Cardiac atrium fibroblast (primary cell): ENCODE data around the gene FNDC10. TPM values are rescaled to one million over a fixed set of nuclear protein-coding genes. Genes with fewer than 3 reads are reported as not detected.

Source experiments
- total RNA-seq: library from RNA; depleted of rRNA; stranded (reverse); fragments of >200 nt; gene quantifications from 2 replicates; pipeline ENCODE4 v1.2.3, GENCODE V29; 2015

FNDC10 gene
- 10.8 and 14.9 TPM in 2 replicates for total RNA-seq

GRCh38 chr1:1599935-1600860 is at the start of gene FNDC10:
FNDC10 (minus strand) TSS chr1:1600135; CDS start chr1:1600015, 120 bp downstream.

GRCh38 chr1:1631782-1632420 is 32.0 kb upstream of the FNDC10 start, which contains the start of gene MMP23B:
MMP23B (plus strand) TSS chr1:1632173; CDS start chr1:1632219, 46 bp downstream.

GRCh38 chr1:1615256-1616044 is 15.5 kb upstream of the FNDC10 start, which contains the start of gene MIB2:
MIB2 (plus strand) TSS chr1:1615500; CDS start chr1:1623453, 7,953 bp downstream.

GRCh38 chr1:1574721-1575537 is 25.0 kb downstream of the FNDC10 start, which contains the start of gene SSU72:
SSU72 (minus strand) TSS chr1:1574863; CDS start chr1:1574557, 306 bp downstream.

Other genes starting within 250 kb of the FNDC10 start
- 121 and 139 TPM in 2 replicates for gene MXRA8, start 241.6 kb downstream of the FNDC10 start, total RNA-seq
- gene AURKAIP1, start 224.9 kb downstream of the FNDC10 start, total RNA-seq = 117 and 148 TPM in 2 replicates
- gene CCNL2, start 200.8 kb downstream of the FNDC10 start, total RNA-seq = 79.7 and 127 TPM in 2 replicates
- gene MRPL20, start 192.8 kb downstream of the FNDC10 start, total RNA-seq = 76.9 and 98.2 TPM in 2 replicates
- gene ANKRD65, start 178.9 kb downstream of the FNDC10 start, total RNA-seq = 2.2 TPM in 1 of 2 replicates, not detected in the other
- 17.7 and 32.0 TPM in 2 replicates for gene VWA1, start 164.4 kb downstream of the FNDC10 start, total RNA-seq
- gene ATAD3C, start 150.4 kb downstream of the FNDC10 start, total RNA-seq = not detected in 2 replicates
- gene ATAD3B, start 128.4 kb downstream of the FNDC10 start, total RNA-seq = 15.7 and 19.9 TPM in 2 replicates
- gene ATAD3A, start 88.0 kb downstream of the FNDC10 start, total RNA-seq = 34.5 and 35.4 TPM in 2 replicates
- gene TMEM240, start 59.5 kb downstream of the FNDC10 start, total RNA-seq = 7.0 TPM in 2 replicates
- 85.7 and 101 TPM in 2 replicates for gene SSU72, start 25.3 kb downstream of the FNDC10 start, total RNA-seq
- 51.0 and 54.3 TPM in 2 replicates for gene MIB2, start 15.4 kb upstream of the FNDC10 start, total RNA-seq
- 15.7 and 30.8 TPM in 2 replicates for gene MMP23B, start 32.0 kb upstream of the FNDC10 start, total RNA-seq
- gene CDK11B, start 58.9 kb upstream of the FNDC10 start, total RNA-seq = 5.2 and 7.3 TPM in 2 replicates
- gene SLC35E2B, start 92.7 kb upstream of the FNDC10 start, total RNA-seq = 20.6 and 23.0 TPM in 2 replicates
- gene CDK11A, start 124.2 kb upstream of the FNDC10 start, total RNA-seq = 3.7 and 8.3 TPM in 2 replicates
- gene NADK, start 178.3 kb upstream of the FNDC10 start, total RNA-seq = 51.4 and 56.5 TPM in 2 replicates